K562 (cell line): Measurements from ENCODE around the gene BAIAP2L2. TPM values are rescaled to one million over a fixed set of nuclear protein-coding genes. Genes with fewer than 3 reads are reported as not detected.
"Not testable (repeated sequence)": the region's sequence is repeated elsewhere in the genome, so short reads cannot be mapped to it uniquely, and the experiment has no call there.

Experiments used
- ATAC-seq: fragments of 200-7000 bp; cut with Tn5 transposase; 3 replicates; pipeline ENCODE4 v1.9.1; 2020; ENCODE audit warnings: moderate library complexity
- BruUV-seq: library from RNA; stranded (reverse); fragments of 400-500 nt; replicated peaks from 2 replicates; lab custom pipeline; 2021; lab: Mats Ljungman, UMichigan
- CTCF ChIA-PET: fragments of 300-600 bp; formaldehyde crosslinking; extraction: SDS; loops from one replicate; lab custom pipeline; 2021; ENCODE audit warnings: low intra/inter-chr PET ratio; lab: Yijun Ruan, JAX
- POLR2A ChIA-PET: fragments of 300-600, 350-650 bp; sonication (Branson Sonifier 250); formaldehyde crosslinking; extraction: SDS; loops from one replicate; lab custom pipeline; 2021; ENCODE audit warnings: antibody characterized with exemption, inconsistent platforms; lab: Yijun Ruan, JAX
- DNase-seq, 4 experiments: peaks; one replicate each; pipeline versions ENCODE4 v3.0.0 to v3.0.0-alpha.2; 2011 to 2018; ENCODE audit warnings: low spot score in 3 of 4, mixed read lengths in 3 of 4; ENCODE audit errors: extremely low read depth in 1 of 4
- FAIRE-seq: peaks from 2 replicates; lab custom pipeline; 2011; peaks lifted over from hg19 to GRCh38; lab: Jason Lieb, UNC
- H2AFZ ChIP-seq: 2 replicates; pipeline ENCODE4 v1.6.0; 2011; ENCODE audit warnings: low read depth, low read length, control low read depth, inconsistent platforms
- H3K27ac ChIP-seq: fragments of 200-600 bp; 3 replicates; pipeline ENCODE4 v1.8.0; 2011; ENCODE audit warnings: low read depth, mild to moderate bottlenecking, control low read depth, inconsistent platforms, low read length, moderate library complexity, mixed read lengths; ENCODE audit errors: extremely low read depth
- H3K27me3 ChIP-seq, 2 experiments: fragments of 300-600 bp in 1 of 2; 2 replicates in 1 of 2; 3 replicates in 1 of 2; pipeline versions ENCODE4 v1.6.0 to v1.8.0; 2011; ENCODE audit warnings: inconsistent platforms in 2 of 2, low read length in 2 of 2, mild to moderate bottlenecking in 1 of 2, mixed read lengths in 1 of 2, moderate library complexity in 1 of 2; ENCODE audit not compliant: control insufficient read depth in 2 of 2, insufficient read depth in 2 of 2
- H3K36me3 ChIP-seq: fragments of 300-600 bp; 3 replicates; pipeline ENCODE4 v1.8.0; 2011; ENCODE audit warnings: mild to moderate bottlenecking, low read length, inconsistent platforms; ENCODE audit not compliant: control insufficient read depth, insufficient read depth
- H3K4me1 ChIP-seq, 2 experiments: fragments of 200-600 bp in 1 of 2; replicated peaks in 1 of 2; 2 replicates in 1 of 2; 3 replicates in 1 of 2; pipeline versions ENCODE4 v1.5.1 to v1.8.0; 2011; ENCODE audit warnings: inconsistent platforms in 2 of 2, low read length in 2 of 2, mild to moderate bottlenecking in 1 of 2, mixed read lengths in 1 of 2, moderate library complexity in 1 of 2; ENCODE audit not compliant: control insufficient read depth in 2 of 2, insufficient read depth in 2 of 2
- H3K4me2 ChIP-seq: 2 replicates; pipeline ENCODE4 v1.6.1; 2011; ENCODE audit warnings: low read length, control low read depth, inconsistent platforms, mixed read lengths; ENCODE audit not compliant: insufficient read depth
- H3K4me3 ChIP-seq: fragments of 200-600 bp; sonication (generic), shearing (Covaris generic); 2 replicates; pipeline ENCODE4 v1.5.1; 2016; ENCODE audit warnings: control low read depth, inconsistent platforms
- H3K79me2 ChIP-seq: fragments of 200-600 bp; 3 replicates; pipeline ENCODE4 v1.8.0; 2011; ENCODE audit warnings: low read length, inconsistent platforms; ENCODE audit not compliant: control insufficient read depth, insufficient read depth
- H3K9ac ChIP-seq, 2 experiments: 2 replicates each; pipeline versions ENCODE4 v1.6.0 to v1.6.1; 2011; ENCODE audit warnings: low read depth in 2 of 2, low read length in 2 of 2, control low read depth in 1 of 2, inconsistent platforms in 1 of 2, mild to moderate bottlenecking in 1 of 2, mixed read lengths in 1 of 2; ENCODE audit not compliant: insufficient read depth in 1 of 2
- H3K9me1 ChIP-seq: one replicate; pipeline ENCODE4 v1.6.0; 2011; ENCODE audit warnings: inconsistent platforms, mild to moderate bottlenecking, low read length, moderate library complexity; ENCODE audit not compliant: control insufficient read depth, insufficient read depth
- H3K9me3 ChIP-seq: replicated peaks from 2 replicates; pipeline ENCODE4 v1.5.1; 2011; ENCODE audit warnings: low read depth, low read length, inconsistent platforms; ENCODE audit not compliant: control insufficient read depth, insufficient read depth
- H4K20me1 ChIP-seq: replicated peaks from 2 replicates; pipeline ENCODE4 v1.6.1; 2011; ENCODE audit warnings: low read length, inconsistent platforms, mixed read lengths; ENCODE audit not compliant: control insufficient read depth, insufficient read depth
- RBM14 ChIP-seq: fragments of 200-400 bp; formaldehyde crosslinking; IDR thresholded peaks from 2 replicates; pipeline ENCODE4 v1.6.1; 2018; ENCODE audit warnings: low read depth, mild to moderate bottlenecking, low read length, moderate library complexity, borderline replicate concordance; ENCODE audit not compliant: insufficient read depth
- ZNF121 ChIP-seq: sonication (generic); formaldehyde crosslinking; conservative IDR thresholded peaks from 2 replicates; pipeline ENCODE4 v1.8.0; 2022; ENCODE audit warnings: missing genetic modification reagents
- WGBS: fragments of 100-300 bp; shearing (Covaris generic); methylation state at CpG from one replicate; pipeline ENCODE4 v1.1.6; 2016; ENCODE audit warnings: low coverage, mixed read lengths; ENCODE audit not compliant: insufficient coverage; ENCODE audit errors: missing lambda C conversion rate; 5-methylcytosine and 5-hydroxymethylcytosine counted together
- in situ Hi-C: fragments of 300-500 bp; cut with MboI; formaldehyde crosslinking; loops from 4 replicates; pipeline ENCODE4 v1.15.0; 2018; ENCODE audit warnings: inconsistent platforms, mixed read lengths
- intact Hi-C: fragments of 100-400 bp; cut with micrococcal nuclease; formaldehyde crosslinking; loops from 2 replicates; pipeline ENCODE4 v1.14.2; 2022
- polyA plus RNA-seq, 8 experiments: library from polyadenylated mRNA; depleted of rRNA in 4 of 8; stranded (reverse) in 5 of 8; unstranded in 3 of 8; fragments of >200 nt; fragmentation: Nextera tagmentation in 2 of 8; fragmentation: Illumina TruSeq in 1 of 8; extraction: Ambion mirVana in 2 of 8; extraction: Trizol in 1 of 8; gene quantifications; 2 replicates each; pipeline versions ENCODE4 v1.2.1 to v1.2.3, GENCODE V29; 2011 to 2014; ENCODE audit warnings: inconsistent platforms in 1 of 8, missing spikeins in 1 of 8
- total RNA-seq, 7 experiments: library from RNA; depleted of rRNA in 6 of 7; stranded (reverse); fragments of >200 nt in 6 of 7; fragmentation: Illumina TruSeq in 2 of 7; extraction: Trizol in 2 of 7; gene quantifications; 2 replicates each; pipeline versions ENCODE4 v1.2.1 to v1.2.3, GENCODE V29; 2011 to 2021; ENCODE audit warnings: low replicate concordance in 1 of 7
- TF ChIP-seq, protein P1 (sequence below): fragments of 450-650 bp; IDR thresholded peaks from 2 replicates; pipeline ENCODE4 v1.6.1; 2017; ENCODE audit warnings: antibody characterized with exemption, mild to moderate bottlenecking

Gene BAIAP2L2
- total and polyA plus RNA-seq, 9 of the 15 experiments (the other 6 are each of a cell fraction or from before 2014, with no cell fraction given): 0.04 to 0.22 (median 0.07) TPM; not detected in 4

DNA sequence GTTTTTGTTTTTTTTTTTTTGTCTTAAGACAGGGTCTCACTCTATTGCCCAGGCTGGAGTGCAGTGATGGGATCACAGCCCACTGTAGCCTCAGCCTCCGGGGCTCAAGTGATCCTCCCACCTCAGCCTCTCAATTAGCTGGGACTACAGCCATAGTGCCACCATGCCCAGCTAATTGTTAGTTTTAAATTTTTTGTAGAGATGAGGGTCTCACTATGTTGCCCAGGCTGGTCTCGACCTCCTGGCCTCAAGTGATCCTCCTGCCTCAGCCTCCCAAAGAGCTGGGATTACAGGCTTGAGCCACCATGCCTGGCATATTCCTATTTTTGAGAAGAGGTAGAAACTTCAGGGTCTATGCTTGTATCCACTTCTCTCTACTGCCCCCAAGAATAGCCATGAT is 8.3 kb upstream of the BAIAP2L2 start:
- H4K20me1 ChIP-seq, ATAC-seq, in situ Hi-C loops, CTCF ChIA-PET, POLR2A ChIA-PET, H3K9me1 ChIP-seq, H3K27me3 ChIP-seq, H3K27ac ChIP-seq, DNase-seq, H3K36me3 ChIP-seq, BruUV-seq, H3K79me2 ChIP-seq, H2AFZ ChIP-seq, H3K4me3 ChIP-seq, H3K9me3 ChIP-seq, FAIRE-seq, H3K4me2 ChIP-seq, H3K9ac ChIP-seq: not testable (repeated sequence)
- WGBS: 64% methylated on average over 2 of the region's 2 CpGs
- intact Hi-C loops: loop anchor here (10.0 kb wide), 1 partner anchor 86 kb away; the partner anchor contains the start of gene MAFF
- H3K4me1 ChIP-seq: peaks cover 0 to 32% of the 10 kb centered on the region in 2 experiments; a peak in 2 of 5 replicates
- TF ChIP-seq ZNF121 (CRISPR knock-in tag): peak; percentile 81; the same call in 1 of the 2 replicates

DNA sequence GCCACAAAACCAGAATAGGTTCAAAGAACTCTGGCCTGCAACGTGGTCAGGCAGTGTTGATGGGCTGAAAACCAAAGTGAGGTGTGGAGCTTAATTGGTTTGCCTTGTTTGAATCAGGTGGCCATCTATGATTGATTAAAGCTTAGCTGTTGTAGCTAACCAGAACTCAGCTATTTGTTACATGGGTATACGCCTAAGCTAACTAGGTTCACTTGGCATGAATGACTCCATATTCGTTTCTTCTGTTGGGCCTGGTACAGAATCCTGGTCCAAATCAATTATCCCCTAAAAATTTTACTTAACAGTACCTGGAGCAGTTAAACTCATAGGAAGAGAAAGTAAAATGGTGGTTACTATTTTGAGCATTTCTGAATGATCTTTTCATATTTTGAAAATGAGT is 7.7 kb upstream of the BAIAP2L2 start:
- Histone ChIP-seq H3K27ac (no peak overlapping the region), H3K27me3 (no peaks in the 10 kb centered on the region)
- ATAC-seq: no peak
- in situ Hi-C loops: no loop called here
- TF ChIP-seq RBM14: no peak
- TF ChIP-seq, protein P1, sequence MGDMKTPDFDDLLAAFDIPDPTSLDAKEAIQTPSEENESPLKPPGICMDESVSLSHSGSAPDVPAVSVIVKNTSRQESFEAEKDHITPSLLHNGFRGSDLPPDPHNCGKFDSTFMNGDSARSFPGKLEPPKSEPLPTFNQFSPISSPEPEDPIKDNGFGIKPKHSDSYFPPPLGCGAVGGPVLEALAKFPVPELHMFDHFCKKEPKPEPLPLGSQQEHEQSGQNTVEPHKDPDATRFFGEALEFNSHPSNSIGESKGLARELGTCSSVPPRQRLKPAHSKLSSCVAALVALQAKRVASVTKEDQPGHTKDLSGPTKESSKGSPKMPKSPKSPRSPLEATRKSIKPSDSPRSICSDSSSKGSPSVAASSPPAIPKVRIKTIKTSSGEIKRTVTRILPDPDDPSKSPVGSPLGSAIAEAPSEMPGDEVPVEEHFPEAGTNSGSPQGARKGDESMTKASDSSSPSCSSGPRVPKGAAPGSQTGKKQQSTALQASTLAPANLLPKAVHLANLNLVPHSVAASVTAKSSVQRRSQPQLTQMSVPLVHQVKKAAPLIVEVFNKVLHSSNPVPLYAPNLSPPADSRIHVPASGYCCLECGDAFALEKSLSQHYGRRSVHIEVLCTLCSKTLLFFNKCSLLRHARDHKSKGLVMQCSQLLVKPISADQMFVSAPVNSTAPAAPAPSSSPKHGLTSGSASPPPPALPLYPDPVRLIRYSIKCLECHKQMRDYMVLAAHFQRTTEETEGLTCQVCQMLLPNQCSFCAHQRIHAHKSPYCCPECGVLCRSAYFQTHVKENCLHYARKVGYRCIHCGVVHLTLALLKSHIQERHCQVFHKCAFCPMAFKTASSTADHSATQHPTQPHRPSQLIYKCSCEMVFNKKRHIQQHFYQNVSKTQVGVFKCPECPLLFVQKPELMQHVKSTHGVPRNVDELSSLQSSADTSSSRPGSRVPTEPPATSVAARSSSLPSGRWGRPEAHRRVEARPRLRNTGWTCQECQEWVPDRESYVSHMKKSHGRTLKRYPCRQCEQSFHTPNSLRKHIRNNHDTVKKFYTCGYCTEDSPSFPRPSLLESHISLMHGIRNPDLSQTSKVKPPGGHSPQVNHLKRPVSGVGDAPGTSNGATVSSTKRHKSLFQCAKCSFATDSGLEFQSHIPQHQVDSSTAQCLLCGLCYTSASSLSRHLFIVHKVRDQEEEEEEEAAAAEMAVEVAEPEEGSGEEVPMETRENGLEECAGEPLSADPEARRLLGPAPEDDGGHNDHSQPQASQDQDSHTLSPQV: 0 out of 2 replicates have a peak, but pooled peaks have one; percentile 40
- TF ChIP-seq, all 486 proteins: peak for 1
- Histone ChIP-seq H3K4me1 (peaks cover 0 to 32% of the 10 kb centered on the region in 2 experiments; a peak in 2 of 5 replicates), H3K36me3 (no peaks in the 10 kb centered on the region), H3K4me3 (no peak overlapping the region), H3K9me3 (no peaks in the 10 kb centered on the region), H2AFZ (no peak overlapping the region), H3K9me1 (no peaks in the 10 kb centered on the region), H3K9ac (no peak overlapping the region), H4K20me1 (no peaks in the 10 kb centered on the region), H3K4me2 (no peak overlapping the region), H3K79me2 (no peaks in the 10 kb centered on the region)
- no TSS peak for BruUV-seq
- CTCF ChIA-PET: no interaction called here
- POLR2A ChIA-PET: no interaction called here
- 52% methylated on average over 3 of the region's 3 CpGs for WGBS
- intact Hi-C loops: loop anchor here (10.0 kb wide), 1 partner anchor 87 kb away; the partner anchor contains the start of gene MAFF
- DNase-seq (no peak), FAIRE-seq (no peak)

DNA sequence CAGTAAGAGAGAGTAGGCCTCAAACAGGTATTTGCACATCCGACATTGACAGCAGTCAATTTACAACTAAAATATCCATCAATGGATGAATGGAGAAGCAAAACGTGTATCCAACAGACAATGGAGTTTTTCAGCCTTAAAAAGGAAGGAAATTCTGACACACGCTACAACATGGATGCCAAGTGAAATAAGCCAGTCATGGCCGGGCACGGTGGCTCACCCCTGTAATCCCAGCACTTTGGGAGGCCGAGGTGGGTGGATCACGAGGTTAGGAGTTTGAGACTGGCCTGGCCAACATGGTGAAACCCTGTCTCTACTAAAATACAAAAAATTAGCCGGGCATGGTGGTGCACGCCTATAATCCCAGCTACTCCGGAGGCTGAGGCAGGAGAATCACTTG is 7.1 kb upstream of the BAIAP2L2 start:
- H3K27me3 ChIP-seq, POLR2A ChIA-PET, CTCF ChIA-PET, H3K9me1 ChIP-seq, H3K9me3 ChIP-seq, H3K36me3 ChIP-seq, DNase-seq, ATAC-seq, H3K27ac ChIP-seq, H2AFZ ChIP-seq, H3K9ac ChIP-seq, H3K4me2 ChIP-seq, FAIRE-seq, H4K20me1 ChIP-seq, BruUV-seq, in situ Hi-C loops, H3K79me2 ChIP-seq, H3K4me3 ChIP-seq: not testable (repeated sequence)
- H3K4me1 ChIP-seq: peaks cover 0 to 26% of the 10 kb centered on the region in 2 experiments; a peak in 2 of 5 replicates
- intact Hi-C loops: loop anchor here (10.0 kb wide), 1 partner anchor 87 kb away; the partner anchor contains the start of gene MAFF
- 76% methylated on average over 8 of the region's 10 CpGs for WGBS
